ENCODE results near the gene TMEM212.

TMEM212 gene

GRCh38 chr3:171833789-171834460, 9.2 kb upstream of the TMEM212 start:
- no peak for FAIRE-seq

DNA sequence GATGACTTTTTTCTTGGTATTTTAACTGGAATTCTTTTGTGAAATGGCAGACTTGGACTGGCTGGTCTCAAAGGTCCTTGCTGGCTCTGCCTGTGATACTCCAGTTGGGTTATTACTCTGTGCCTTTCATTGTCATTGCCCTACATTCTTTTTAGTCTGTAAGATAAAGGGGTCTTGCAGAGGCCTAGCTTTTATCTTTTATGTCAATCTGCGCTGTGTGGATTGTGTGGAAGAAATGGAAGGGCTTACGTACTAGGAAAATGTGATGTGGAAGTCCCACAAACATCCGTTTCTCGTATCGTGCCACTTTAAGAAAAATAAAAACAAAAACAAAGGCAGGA, 8.7 kb upstream of the TMEM212 start:
- DNase-seq (ENCODE audit: low spot score) (no peak), FAIRE-seq (no peak)

More at GRCh38 chr3:171833789-171834460, 9.2 kb upstream of the TMEM212 start:
- no peak for DNase-seq (ENCODE audit: low spot score)

GRCh38 chr3:171835116-171835515, 8.0 kb upstream of the TMEM212 start:
- DNase-seq (ENCODE audit: low spot score) (no peak), FAIRE-seq (no peak)

- no peak for FAIRE-seq
- DNase-seq (ENCODE audit: low spot score) = no peak
Measured at GRCh38 chr3:171835613-171836012, 7.5 kb upstream of the TMEM212 start.

DNA sequence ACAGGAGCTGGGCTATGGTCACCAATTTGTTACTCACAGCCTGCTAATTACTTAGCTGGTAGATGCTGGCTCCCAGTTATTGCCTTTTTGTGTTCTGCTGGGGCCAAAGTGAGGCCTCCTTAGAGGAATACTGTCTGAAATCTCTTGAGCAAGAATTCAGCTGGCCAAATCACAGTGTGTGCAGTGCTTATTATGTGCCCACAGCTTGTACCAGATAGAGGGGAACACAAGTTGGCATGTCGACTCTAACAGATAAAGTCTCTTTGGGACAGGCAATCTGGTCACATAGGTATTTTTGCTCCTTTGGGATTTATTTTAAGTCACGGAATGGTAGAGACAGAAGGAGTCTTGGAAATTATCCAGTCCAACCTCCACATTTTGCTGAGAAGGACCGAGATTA, 6.3 kb upstream of the TMEM212 start:
- DNase-seq (ENCODE audit: low spot score) = no peak
- FAIRE-seq = no peak

DNA sequence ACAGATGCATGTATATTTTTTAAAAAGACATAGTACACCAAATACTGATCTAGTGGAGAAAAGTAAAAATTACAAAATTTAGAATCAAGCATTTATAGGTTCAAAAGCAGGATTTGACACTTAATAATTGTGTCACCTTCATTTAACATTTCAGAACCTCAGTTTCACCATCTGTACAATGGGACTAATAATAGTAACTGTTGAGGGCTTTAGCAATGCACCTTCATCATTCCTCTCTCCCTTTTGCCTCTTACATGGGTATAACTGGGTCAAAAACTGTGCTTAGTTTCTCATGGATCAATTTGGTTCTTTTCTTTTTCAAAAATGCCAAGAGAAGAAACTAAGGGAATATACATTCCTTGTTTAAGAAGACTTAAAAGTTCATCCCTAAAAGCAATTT, 5.5 kb upstream of the TMEM212 start:
- DNase-seq (ENCODE audit: low spot score) = no peak

GRCh38 chr3:171838218-171838720, 4.9 kb upstream of the TMEM212 start:
- FAIRE-seq = no peak
- DNase-seq (ENCODE audit: low spot score) = peak; percentile 20

More for the DNA sequence above, 5.5 kb upstream of the TMEM212 start:
- FAIRE-seq = no peak

DNA sequence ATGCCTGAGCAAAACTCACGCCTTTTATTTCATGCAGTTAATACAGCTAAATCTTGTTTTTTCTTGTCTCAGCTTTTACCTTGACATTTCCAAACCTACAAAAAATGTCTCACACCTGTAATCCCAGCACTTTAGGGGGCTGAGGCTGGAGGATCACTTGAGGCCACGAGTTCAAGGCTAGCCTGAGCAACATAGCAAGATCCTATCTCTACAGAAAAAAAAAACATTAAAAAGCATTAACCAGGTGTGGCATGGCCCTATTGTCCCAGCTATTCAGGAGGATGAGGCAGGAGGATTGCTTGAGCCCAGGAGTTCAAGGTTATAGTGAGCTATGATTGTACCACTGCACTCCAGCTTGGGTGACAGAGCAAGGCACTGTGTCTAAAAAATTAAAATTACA, 3.9 kb upstream of the TMEM212 start:
- no peak for DNase-seq (ENCODE audit: low spot score)
- FAIRE-seq = no peak

GRCh38 chr3:171840445-171840810, 2.7 kb upstream of the TMEM212 start:
- DNase-seq (ENCODE audit: low spot score) (no peak), FAIRE-seq (no peak)

GRCh38 chr3:171840811-171841619, 2.1 kb upstream of the TMEM212 start:
- no peak for DNase-seq (ENCODE audit: low spot score)
- FAIRE-seq = no peak

- no peak for FAIRE-seq
Measured at GRCh38 chr3:171841620-171842000, 1.5 kb upstream of the TMEM212 start.

GRCh38 chr3:171844873-171845272, 1.7 kb downstream of the TMEM212 start:
- no peak for FAIRE-seq
- DNase-seq (ENCODE audit: low spot score) = peak; percentile 17

More at GRCh38 chr3:171841620-171842000, 1.5 kb upstream of the TMEM212 start:
- DNase-seq (ENCODE audit: low spot score) = no peak

GRCh38 chr3:171845481-171846284, 2.5 kb downstream of the TMEM212 start:
- FAIRE-seq (no peak), DNase-seq (ENCODE audit: low spot score) (no peak)

- FAIRE-seq (no peak), DNase-seq (ENCODE audit: low spot score) (peak; percentile 29)
Measured at GRCh38 chr3:171846597-171846996, 3.4 kb downstream of the TMEM212 start.

- DNase-seq (ENCODE audit: low spot score) (no peak), FAIRE-seq (no peak)
Measured at GRCh38 chr3:171847133-171847532, 4.0 kb downstream of the TMEM212 start.

DNA sequence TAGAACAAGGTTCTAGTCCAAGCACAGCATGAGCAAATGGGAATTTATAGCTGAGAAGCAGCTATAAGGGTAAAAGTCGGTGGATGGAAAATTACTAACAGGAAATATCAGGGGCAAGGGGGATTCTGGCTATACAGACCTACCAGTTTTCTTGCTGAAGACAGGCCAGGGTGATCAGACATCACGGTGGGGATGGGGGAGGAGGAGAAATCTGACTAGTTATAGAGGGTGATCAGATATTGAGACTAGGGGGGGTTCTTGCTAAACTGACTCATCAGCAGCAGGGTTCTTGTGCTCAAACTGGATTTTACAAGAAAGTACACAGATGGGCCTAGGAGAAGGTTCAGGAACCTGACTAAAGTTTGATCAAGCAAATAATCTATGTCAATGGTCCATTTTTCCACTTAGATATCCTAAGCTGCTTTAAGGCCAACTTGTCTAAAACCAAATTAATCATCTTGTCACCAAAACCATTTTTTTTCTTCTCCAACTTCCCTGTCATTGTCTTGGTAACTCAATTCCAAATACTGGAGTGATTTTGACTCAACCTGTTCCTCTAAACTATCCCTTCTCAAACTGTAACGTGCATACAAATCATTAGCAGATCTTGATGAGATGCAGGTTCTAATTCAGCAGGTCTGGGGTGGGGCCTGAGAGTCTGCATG, 4.6 kb downstream of the TMEM212 start:
- no peak for DNase-seq (ENCODE audit: low spot score)
- FAIRE-seq = no peak

GRCh38 chr3:171849617-171850319, 6.6 kb downstream of the TMEM212 start:
- no peak for DNase-seq (ENCODE audit: low spot score)
- no peak for FAIRE-seq

DNA sequence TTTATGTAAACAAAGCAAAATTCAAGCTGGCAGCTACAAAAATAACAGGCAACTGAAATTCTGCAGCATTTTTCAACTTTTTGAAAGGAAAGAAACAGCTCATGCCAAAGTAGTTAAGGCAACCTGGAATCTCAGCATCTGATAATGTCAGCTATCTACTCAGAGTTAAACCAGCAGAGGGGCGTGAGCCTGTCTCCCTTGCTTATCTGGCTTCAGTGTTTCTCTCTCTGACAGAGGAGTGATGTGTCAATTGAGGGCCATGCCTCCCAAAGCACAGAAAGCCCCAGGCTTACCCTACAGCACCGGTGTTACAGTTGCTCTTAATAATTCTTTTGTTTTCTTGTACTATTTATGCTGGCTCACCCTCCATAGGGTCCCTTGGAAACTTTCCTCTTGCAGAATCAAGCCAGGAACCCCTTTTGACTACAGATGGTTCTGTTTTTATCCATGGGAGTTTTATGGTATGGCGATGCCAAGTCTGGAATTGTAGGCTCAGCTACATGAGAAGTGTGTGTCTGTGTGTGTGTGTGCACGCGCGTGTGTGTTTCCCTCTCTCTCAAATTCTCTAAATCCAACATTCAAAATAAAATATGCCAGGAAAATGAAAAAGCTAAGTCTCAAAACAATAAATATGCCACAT, 7.3 kb downstream of the TMEM212 start:
- DNase-seq (ENCODE audit: low spot score) (no peak), FAIRE-seq (no peak)

- FAIRE-seq (no peak), DNase-seq (ENCODE audit: low spot score) (no peak)
Measured at GRCh38 chr3:171850960-171851659, 8.0 kb downstream of the TMEM212 start.

- no peak for DNase-seq (ENCODE audit: low spot score)
- FAIRE-seq = no peak
Measured at GRCh38 chr3:171851660-171852058, 8.5 kb downstream of the TMEM212 start.
